Activated T-helper 9 cell treated with anti-CD3 and anti-CD28 coated beads, Interleukin-2, amount 50 U/mL, for 16 hours (primary cell): ENCODE measurements around the gene ZNF275.
"Not testable (repeated sequence)": the region's sequence is repeated elsewhere in the genome, so short reads cannot be mapped to it uniquely, and the experiment has no call there.

Experiments used
- DNase-seq: peaks from one replicate; pipeline ENCODE4 v3.0.0-alpha.2; 2020; ENCODE audit warnings: low read depth

ZNF275 gene, protein sequence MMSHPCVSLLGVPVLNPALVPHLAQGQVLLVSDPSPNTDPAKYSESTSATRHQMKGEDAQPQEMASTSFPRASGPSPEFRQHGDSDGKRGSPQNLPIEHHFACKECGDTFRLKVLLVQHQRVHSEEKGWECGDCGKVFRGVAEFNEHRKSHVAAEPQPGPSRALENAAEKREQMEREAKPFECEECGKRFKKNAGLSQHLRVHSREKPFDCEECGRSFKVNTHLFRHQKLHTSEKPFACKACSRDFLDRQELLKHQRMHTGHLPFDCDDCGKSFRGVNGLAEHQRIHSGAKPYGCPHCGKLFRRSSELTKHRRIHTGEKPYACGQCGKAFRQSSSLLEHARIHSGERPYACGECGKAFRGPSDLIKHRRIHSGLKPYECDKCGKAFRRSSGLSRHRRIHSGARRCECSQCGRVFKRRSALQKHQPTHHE

DNA sequence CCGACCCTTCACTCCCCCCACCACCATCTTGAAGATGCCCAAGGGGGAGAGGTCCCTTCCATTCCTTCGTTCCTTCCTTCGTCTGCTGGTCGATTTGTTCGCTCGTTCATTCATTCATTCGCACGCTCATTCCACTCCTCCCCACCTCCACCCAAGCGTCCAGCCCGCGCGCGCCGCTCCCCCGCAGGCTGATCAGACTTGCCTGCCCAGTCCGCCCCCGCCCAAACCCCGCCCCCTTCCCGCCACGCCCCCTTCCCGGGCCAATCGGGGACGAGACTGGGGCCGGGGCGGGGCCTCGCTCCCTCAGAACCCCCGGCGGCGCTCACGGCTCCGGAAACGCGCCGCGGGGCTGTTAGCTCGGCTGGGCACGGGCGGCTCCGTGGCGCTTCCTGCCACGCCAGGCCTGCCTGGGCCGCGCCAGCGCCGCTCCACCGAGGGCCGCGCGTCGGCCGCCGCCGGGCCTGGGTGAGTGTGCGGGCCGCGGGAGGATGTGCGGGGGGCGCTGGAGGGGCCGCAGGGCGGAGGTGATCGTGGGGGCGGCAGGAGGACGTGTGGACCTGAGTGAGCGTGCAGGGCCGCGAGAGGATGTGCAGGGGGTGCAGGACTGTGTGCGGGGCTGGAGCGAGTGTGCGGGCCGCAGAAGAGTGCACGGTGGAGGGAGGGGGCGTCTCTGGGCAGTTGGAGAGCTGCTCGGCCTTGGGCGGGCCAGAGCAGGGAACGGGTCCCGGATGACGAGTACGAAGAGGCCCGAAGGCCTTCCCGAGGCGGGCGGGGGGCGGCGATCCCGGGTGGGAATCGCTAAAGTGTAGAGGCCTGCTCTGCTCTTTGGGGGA is at the start of gene ZNF275:
Gene ZNF275 (plus strand): TSS at position 333 of the 833 bp plus-strand sequence. CDS start 2,527 bp downstream, outside the sequence.
- peak; percentile 75 for DNase-seq

DNA sequence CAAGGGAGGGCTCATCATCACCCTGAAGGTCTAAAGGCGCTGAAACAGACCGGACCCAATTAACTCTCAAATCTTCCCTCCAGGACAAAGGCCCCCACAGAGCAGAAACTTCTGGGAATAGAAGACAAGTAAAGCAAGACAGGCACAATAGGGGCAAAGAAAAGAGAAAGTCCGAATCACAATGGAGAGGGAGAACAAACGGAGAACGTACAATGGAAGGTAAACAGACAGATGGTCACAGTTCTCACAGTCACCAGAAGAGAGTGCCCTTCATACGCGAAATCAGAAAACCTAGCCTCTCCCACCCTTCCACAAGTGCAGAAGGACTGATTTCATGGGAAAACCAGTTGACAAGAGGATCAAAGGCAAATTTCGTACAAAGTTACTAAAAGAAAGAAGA is 48.3 kb upstream of the ZNF275 start:
- not testable (repeated sequence) for DNase-seq

DNA sequence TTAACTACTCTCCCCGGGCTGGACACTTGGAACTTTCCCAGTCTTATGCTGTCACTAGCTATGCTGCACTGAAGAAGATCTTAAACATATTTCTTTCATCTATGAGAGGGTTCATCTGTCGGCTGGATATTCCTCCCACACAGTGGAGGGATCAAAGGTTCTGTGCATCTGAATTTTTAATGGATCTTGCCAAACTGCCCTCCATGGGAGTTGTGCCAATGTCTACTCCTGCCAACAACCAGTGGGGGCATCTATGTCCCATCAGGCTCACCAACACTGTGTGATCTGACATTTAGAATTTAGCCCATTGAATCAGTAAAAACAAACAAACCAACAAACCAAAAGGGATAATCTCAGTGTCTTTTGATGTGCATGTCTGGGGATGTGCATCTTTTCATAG is 45.1 kb upstream of the ZNF275 start:
- not testable (repeated sequence) for DNase-seq

DNA sequence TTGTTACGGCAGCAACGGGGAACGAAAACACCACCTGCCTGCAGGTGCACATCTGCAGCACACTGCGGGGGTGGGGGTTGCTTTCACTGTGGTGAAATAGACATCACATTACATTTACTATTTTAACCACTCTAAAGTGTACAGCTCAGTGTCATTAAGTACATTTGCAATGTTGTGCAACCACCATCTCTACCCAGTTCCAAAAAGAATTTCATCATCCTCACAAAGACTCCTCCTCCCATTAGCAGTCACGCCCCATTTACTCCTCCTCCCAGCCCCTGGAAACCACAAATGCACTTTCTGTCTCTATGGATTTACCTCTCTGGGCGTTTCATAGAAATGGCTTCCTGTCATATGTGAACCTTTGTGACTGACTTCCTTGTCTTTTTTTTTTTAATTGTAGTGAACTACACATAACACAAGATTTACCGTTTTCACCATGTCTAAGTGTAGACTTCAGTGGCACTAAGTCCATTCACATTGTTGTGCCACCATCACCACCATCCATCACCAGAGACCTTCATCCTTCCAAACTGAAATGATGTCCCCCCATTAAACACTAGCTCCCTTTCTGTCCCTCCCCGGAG is 40.4 kb upstream of the ZNF275 start:
- not testable (repeated sequence) for DNase-seq

DNA sequence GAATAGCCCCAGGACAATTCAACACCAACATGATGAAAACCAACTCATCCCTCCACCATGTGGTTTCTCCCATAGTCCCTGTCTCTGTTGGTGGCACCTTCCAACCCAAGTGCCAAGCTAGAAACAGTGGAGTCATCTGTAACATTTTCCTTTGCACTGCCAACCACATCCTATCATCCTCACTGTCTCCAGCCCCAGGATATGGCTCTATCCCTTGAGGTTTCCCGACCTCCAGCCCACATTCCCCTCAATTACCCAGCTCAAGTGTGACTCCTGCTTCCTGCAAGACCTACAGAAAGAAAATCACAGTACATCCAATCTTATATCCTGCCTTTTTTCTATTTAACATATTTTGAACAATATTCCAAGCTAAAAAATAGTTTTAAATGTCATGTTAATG is 36.6 kb upstream of the ZNF275 start:
- DNase-seq: no peak

DNA sequence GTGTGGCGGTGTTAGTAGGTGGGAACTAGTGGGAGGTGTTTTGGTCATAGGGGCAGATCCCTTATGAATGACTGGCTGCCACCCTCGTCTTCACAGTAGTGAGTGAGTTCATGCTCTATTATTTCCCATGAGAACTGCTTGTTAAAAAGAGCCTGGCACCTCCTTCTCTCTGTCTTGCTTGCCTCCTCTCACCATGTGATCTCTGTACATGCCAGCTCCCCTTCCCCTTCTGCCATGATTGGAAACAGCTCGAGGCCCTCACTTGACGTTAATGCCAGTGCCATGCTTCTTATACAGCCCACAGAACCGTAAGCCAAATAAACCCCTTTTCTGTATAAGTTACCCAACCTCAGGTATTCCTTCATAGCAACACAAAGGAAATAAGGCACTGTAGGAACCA is 34.1 kb upstream of the ZNF275 start:
- no peak for DNase-seq

DNA sequence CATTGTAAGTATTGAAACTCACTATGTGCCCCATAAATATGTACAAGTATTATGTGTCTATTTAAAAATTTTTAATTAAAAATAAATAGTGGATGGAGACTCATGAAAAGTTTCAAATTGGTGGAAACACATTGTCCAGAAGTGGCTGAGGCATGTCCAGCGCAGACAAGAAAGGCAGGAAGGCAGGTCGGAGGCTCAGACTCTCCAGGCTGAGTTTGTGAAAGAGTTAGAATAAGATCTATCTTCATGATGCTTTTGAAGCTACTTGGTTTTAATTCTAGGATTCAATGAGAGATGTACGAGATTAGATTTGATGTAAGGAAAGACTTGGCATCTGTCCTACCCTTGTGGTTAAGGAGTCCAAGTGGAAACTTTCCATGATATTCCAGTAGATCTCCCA is 32.2 kb upstream of the ZNF275 start:
- no peak for DNase-seq

DNA sequence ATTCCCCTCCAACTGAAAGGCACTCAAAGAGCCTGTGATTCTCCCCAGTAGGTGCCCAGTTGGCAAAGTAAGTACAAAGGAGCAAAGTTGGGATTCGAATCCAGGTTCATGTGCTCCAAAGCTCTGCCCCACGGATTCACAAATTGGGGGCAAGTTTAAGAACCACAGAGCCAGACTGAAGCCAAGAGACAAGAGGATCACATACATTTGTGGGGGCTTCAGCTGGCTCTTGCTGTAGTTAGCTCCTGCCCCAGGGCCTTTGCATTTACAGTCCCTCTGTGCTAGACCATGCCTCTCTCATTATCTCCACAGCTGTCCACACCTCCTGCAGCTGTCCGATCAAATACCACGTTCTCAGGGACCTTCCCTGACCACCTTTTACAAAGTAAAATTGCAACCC is 31.2 kb upstream of the ZNF275 start:
- DNase-seq: no peak

DNA sequence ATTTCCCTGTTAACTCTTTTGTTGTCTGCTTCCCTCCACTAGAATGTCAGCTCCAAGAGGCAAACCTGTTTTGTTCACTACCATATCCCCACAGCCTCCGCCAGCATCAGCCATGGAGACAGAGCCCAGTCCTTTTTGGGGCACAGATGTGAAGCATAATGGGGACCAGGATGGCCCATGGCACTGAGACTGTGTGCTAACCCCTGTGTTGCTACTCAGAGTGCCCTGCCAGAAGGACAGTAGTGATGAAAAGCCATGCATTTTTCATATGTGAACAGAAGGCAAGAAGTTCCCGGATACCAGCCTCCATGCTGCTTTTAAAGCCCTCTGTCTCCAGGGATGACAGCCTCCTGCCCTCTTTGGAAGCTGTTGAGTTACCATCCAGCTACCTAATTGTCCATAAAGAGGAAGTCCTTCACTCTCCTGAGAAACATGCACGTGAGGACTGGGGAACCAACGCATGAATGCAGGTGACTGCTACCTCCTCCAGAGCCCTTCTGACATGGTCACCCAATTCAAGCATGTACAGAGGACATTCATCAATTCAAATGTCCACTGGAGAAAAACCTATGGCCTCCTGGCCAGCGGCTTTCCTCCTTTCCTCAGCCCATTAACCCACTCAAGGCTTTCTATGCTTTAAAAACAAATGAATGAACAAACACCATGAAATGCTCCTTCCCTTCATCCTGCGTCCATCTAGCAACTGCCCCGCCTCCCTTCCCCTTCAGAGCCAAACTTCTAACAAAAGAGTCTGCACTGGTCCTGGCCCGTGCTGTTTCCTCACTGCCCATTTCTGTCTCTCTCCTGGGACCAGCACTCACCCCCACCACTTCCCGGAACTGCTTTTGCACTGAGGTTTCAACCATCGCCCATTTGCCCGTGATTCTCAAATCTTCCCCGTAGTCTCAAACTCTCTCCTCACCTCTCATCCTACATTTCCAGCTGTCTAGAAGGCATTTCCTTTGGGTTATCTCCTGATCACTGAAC is 30.4 kb upstream of the ZNF275 start:
- no peak for DNase-seq

DNA sequence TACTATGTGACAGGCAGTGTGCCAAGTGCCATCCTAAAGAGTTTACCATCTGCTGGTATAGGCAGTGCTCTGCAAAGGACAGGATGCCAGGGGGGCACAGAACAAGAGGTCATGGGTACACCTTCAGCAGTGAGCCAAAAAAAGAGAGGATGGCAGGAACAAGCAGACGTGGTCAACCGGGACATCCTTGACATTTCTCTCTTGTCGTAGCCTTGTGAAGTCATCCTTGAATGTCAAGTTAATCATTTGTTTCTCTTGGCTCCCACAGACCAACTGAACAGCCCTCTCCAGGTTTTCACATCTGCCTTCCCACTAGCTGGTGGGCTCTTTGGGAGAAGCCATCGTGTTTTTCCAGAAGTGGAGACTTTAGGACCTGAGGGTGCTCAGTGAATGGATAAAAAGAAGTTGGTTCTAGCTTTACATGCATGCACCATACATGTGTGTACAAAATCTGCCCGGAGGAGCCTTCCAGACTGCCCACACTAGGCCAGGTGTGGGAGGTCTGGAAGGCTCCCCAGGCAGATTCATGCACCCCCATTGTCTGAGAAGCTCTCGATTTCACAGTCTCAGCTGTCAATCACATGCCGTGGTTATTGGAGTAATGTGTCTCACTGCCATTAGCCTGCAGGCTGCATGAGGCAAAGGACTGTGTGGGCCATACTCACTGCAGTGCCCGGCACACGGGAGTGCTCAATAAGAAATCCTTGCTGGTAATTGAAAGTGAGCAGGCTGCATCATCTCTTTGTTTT is 28.8 kb upstream of the ZNF275 start:
- no peak for DNase-seq

DNA sequence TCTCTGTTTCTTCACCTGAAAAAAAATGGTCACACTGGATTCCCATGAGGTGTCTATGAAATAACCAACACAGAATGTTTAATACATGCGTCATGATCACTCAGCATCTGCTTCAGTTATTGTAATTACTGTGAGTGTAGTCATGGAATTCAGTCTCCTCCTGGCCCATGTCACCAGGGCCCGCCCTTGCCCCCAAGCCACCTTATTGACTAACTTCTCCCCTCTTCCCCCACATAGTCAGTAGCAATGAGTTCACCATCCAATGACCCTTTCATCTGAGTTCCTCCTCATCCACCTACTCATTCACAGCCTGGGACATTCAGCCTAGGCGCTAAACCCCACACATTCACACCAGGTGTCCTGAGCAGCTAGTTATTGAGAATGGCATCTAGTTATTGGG is 28.0 kb upstream of the ZNF275 start:
- no peak for DNase-seq

DNA sequence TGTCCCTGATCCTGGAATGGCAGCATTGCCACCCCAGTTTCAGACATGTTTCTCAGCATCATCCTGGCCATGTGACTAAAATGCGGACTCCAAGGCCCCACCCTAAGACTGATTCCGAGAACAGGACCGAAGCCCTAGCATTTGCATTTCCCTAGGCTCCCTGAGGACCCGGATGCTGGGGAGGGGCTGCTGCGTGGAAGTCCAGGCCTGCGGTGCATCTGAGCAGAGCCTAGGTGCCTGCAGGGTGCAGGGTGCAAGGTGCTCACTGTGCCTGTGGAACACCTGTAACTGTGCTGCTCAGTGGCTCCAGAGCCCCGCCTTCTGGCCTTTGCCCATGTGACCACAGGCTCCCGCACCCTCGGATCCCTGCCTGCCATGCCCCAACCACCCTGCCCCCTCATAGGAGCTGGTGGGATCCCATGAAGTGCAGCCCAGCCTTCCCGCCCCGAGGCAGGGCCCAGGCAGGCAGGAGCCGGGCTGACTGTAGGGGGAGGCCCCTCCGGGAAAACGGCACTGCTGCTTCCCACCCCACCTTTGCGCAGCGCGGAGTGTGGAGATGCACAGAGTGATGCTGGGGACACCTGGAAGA is 27.3 kb upstream of the ZNF275 start:
- no peak for DNase-seq

DNA sequence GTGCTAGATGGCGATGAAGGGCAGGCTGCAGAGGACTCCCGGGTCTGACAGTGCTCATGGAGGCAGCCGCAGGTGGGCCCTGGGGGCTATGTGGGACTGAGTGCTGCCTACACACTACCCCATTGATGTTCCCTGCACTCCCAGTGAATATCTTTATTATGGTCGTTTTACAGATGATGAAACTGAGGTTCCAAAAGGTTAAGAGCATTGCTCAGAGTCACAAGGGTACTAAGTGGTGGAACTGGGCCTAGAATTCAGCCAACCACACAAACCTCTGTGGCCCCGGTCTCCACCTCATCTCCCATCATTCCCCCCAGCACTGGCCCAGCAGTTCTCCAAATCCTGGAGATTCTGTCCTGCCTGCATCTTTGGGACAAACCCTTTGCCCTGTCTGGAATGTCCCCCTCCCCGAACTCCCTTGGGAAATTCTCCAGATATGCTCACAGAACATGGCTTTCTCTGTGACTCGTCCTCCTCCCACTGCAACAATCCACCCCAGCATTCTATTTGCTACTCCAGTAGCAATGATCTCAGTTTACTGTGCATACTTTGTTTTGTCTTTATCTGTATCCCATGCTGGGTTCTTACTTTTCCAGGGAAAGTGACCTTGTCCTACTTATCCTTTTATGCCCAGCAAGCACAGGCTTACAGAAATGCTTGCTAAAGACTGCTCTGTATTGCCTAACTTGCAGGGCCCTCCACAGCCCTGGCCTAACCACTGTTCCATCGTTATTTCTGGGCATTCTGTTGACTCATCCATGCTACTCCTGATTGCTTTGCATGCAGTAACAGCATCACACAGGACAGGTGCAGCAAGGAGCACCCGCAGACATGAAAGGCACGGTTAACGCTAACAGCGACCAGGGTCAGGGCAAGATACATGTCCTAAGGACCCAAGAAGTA is 26.4 kb upstream of the ZNF275 start:
- DNase-seq: no peak

DNA sequence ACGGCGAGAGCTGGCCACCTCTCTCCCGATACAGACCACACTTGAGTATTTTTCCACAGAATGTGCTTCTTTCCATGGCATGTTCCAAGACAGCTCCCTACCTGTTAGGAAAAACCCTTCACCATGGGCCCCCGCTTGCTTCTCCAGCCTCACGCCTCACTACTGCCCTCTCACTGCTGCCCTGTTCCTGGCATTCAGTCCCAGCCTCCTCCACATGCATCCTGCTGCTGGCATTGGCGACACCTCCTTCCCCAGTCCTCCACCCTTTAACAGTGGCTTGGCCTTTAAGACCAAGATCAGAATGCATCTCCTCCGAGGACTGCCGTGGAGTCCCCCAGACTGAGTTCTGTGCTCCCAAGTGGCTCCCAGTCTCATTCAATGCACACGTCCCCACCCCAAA is 23.1 kb upstream of the ZNF275 start:
- no peak for DNase-seq

DNA sequence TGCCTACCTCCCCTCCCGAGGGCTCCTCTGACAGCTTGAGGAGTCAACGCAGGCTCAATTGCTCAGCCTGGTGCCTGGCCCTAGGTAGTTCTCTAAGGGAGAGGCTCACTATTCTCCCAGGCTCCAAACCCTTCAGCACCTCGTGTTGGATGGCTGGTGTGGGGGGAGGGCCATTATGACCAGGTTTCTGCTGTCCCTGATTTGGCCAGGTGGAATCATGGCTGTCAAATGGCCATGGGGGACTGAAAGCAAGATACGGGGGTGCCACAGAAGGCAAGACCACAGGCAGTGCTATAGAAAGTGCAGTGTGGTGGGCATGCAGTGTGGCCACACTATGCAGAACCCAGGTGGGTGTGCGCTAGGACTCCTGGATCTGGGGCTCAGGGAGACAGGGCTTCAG is 21.9 kb upstream of the ZNF275 start:
- no peak for DNase-seq

DNA sequence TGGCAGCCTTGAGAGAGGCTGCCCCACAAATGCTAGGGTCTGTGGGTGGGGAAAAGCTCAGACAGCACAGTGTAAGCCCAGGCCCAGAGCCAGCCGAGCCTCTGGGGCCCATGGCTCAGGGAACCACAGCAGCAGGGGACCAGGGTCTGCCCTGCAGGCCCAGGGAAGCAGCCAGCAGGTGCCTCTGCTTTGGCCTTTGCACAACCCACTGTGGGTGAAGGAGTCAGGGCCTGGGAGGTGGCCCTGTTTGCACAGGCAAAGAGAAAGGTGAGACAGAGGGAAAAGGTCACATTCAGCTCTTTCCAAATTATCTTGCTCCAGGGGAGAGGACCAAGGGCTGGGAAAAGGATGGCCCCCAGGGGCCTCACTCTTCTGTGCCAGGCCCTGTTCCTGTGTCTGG is 21.1 kb upstream of the ZNF275 start:
- no peak for DNase-seq

DNA sequence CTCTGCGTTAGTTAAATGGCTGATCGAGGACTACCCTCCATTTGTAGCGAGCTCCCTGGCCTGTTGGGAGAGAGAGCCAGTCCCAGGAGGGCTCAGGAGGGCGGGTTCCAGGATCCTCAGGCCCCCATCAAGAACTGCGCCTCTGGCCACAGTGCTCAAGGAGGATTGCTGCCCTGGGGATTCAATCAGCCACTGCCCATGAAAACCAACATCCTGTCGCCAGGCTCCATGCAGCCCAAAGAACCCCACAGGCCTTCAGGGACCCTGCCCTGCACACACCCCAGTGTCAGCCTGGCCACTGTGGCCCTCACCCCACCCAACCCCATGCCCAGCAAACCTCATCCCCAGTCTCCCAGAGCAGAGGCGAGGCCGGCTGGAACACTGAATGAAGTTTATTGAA is 16.6 kb upstream of the ZNF275 start:
- no peak for DNase-seq

DNA sequence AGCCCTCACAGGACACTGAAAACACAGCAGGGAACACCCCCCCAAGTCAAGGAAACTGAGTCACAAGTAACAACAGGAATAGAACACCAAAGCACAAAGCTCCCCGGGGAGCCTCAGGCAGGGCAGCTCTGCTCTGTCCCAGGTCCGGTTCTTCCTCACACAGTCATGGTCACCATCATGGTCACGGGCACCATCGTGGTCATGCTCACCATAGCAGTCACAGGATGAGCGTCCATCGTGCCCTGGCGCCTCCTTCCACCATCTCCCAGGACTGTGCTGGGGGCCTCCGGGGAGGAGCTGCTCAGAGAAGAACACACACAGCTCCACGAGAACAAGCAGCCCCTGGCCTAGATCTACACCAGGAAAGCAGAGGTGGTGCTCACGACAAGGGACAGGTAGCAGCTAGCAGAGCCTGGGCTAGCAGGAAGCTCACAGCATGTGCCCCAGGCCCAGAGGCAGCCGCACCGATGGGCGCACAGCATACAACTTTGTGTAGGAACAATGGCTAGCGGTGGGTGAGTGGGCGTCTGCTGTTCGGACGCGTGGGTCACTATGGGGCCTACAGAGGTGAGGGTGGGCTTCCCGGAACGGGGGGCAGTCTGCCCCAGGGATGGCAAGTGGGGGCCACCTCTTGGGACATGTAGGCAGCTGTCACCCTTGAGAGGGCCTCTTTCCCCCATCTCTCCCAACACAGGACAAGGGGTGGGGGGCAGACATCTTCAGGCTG is 15.8 kb upstream of the ZNF275 start:
- DNase-seq: no peak

DNA sequence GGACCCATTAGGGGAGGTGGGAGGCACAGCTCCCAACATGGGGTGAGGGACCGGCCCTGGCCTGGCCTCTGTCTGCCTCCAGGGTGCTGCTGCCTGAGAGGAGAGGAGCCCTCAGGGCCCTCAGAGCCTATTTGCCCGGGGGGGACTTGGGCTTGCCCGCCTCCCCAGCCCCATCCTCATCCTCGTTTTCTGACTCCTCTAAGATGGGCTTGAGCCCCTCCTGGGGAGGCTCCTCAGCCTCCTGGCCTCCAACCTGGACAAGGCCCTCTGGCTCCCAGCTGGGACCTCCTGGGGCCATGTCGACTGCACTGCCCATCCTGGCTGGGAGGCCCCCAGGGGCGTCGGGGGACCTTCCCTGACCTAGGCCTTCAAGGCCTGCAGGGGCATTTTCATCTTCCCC is 15.1 kb upstream of the ZNF275 start:
- no peak for DNase-seq
